Natural killer cell (primary cell): ENCODE measurements around the gene ELMO1. TPM values are rescaled to one million over a fixed set of nuclear protein-coding genes. Genes with fewer than 3 reads are reported as not detected.

Source experiments
- ATAC-seq, 3 donors: fragments of 150-1000 bp in 2 of 3; fragments of 200-7000 bp in 1 of 3; cut with Tn5 transposase; 1 replicate in 1 of 3; 2 replicates in 2 of 3; pipeline ENCODE4 v1.10.0; 2021; ENCODE audit warnings: mild to moderate bottlenecking in 2 of 3, moderate library complexity in 2 of 3
- DNase-seq, 2 donors: peaks; one replicate each; pipeline versions ENCODE4 v3.0.0 to v3.0.0-alpha.2; 2013 to 2021; ENCODE audit warnings: mixed read lengths in 1 of 2
- H3K27ac ChIP-seq: one replicate; pipeline ENCODE4 v1.5.1; 2013; ENCODE audit warnings: mild to moderate bottlenecking, low read length
- H3K27me3 ChIP-seq: one replicate; pipeline ENCODE4 v1.6.1; 2013; ENCODE audit warnings: low read length; ENCODE audit not compliant: control insufficient read depth, insufficient read depth
- H3K36me3 ChIP-seq: one replicate; pipeline ENCODE4 v1.6.1; 2013; ENCODE audit warnings: low read length; ENCODE audit not compliant: control insufficient read depth, insufficient read depth
- H3K4me1 ChIP-seq: one replicate; pipeline ENCODE4 v1.6.1; 2013; ENCODE audit warnings: low read length; ENCODE audit not compliant: control insufficient read depth, insufficient read depth
- H3K4me3 ChIP-seq: one replicate; pipeline ENCODE4 v1.5.1; 2013; ENCODE audit warnings: low read length
- H3K9me3 ChIP-seq: one replicate; pipeline ENCODE4 v1.6.1; 2013; ENCODE audit warnings: low read length; ENCODE audit not compliant: control insufficient read depth, insufficient read depth
- H3K27ac Mint-ChIP-seq, 2 donors: one replicate each; pipeline ENCODE4 v1.8.0; 2022; ENCODE audit warnings: mild to moderate bottlenecking in 2 of 2, mixed read lengths in 2 of 2, moderate library complexity in 1 of 2
- H3K27me3 Mint-ChIP-seq, 2 donors: one replicate each; pipeline ENCODE4 v1.8.0; 2022; ENCODE audit warnings: low read depth in 2 of 2, mixed read lengths in 2 of 2
- H3K36me3 Mint-ChIP-seq: one replicate; pipeline ENCODE4 v1.8.0; 2022; ENCODE audit warnings: mixed read lengths
- H3K4me1 Mint-ChIP-seq, 2 donors: one replicate each; pipeline ENCODE4 v1.8.0; 2022; ENCODE audit warnings: mixed read lengths in 2 of 2
- H3K4me3 Mint-ChIP-seq: one replicate; pipeline ENCODE4 v1.8.0; 2022; ENCODE audit warnings: mild to moderate bottlenecking, moderate library complexity, mixed read lengths
- H3K9me3 Mint-ChIP-seq, 2 donors: one replicate each; pipeline ENCODE4 v1.8.0; 2022; ENCODE audit warnings: mixed read lengths in 2 of 2
- WGBS: methylation state at CpG from one replicate; pipeline ENCODE4 v1.1.7; 2013; ENCODE audit warnings: missing lambda C conversion rate; ENCODE audit not compliant: insufficient coverage; 5-methylcytosine and 5-hydroxymethylcytosine counted together
- intact Hi-C: fragments of 100-400 bp; cut with micrococcal nuclease; formaldehyde crosslinking; loops from one replicate; pipeline ENCODE4 v1.14.2; 2022
- total RNA-seq, 4 donors: library from RNA; stranded (reverse); fragments of 120-200 nt in 1 of 4; gene quantifications; one replicate each; pipeline versions ENCODE4 v1.2.3 to v1.2.4, GENCODE V29; 2013 to 2022
- TF ChIP-seq, protein P1 (sequence below): fragments of 200-600 bp; IDR thresholded peaks from one replicate; pipeline ENCODE4 v1.8.0; 2022; ENCODE audit warnings: antibody characterized with exemption

ELMO1 gene
- total RNA-seq, 3 donors from 2014 or later (not counting 1 experiment from before 2014, with no cell fraction given), result 127 to 147 (median 130) TPM

DNA sequence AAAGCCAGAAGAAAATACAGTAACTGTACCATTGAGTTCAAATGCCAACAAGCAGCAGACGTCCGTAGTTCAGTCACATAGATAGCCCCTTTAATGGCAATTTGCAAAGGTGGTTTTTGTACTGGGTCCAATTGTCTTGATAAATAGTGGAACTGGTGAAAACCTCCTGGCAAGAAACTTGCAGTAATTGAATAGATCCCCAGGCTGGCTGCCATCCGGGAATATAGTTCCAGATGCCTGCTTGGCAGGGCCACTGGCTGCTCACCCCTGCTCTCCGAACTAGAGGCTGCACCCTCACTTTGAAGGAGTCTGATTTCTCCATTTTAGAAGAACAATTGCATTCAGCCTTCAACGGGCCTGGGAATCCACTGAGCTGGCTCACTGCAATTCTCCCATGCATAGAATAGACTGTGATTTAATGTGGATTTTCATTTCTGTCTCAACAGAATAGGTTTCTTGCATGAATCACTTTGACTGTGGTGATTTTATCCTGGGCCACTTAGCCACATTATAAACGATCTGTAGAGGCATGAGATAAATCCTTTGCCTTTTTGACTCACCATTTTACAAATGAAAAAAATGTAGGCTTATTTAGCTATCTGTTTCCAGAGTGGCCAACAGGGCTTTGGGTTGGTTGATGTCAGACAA, 35.9 kb upstream of the ELMO1 start:
- intact Hi-C loops, result no loop called here
- Mint-ChIP-seq H3K27ac (no peak overlapping the region), H3K9me3 (peaks cover 0 to 5% of the 10 kb centered on the region in 2 donors), H3K27me3 (peaks cover 34 to 58% of the 10 kb centered on the region in 2 donors), H3K4me3 (no peak overlapping the region), H3K36me3 (no peaks in the 10 kb centered on the region), H3K4me1 (no peaks in the 10 kb centered on the region)
- TF ChIP-seq, protein P1, sequence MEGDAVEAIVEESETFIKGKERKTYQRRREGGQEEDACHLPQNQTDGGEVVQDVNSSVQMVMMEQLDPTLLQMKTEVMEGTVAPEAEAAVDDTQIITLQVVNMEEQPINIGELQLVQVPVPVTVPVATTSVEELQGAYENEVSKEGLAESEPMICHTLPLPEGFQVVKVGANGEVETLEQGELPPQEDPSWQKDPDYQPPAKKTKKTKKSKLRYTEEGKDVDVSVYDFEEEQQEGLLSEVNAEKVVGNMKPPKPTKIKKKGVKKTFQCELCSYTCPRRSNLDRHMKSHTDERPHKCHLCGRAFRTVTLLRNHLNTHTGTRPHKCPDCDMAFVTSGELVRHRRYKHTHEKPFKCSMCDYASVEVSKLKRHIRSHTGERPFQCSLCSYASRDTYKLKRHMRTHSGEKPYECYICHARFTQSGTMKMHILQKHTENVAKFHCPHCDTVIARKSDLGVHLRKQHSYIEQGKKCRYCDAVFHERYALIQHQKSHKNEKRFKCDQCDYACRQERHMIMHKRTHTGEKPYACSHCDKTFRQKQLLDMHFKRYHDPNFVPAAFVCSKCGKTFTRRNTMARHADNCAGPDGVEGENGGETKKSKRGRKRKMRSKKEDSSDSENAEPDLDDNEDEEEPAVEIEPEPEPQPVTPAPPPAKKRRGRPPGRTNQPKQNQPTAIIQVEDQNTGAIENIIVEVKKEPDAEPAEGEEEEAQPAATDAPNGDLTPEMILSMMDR, result no peak
- H3K9me3 ChIP-seq, result peaks cover 5% of the 10 kb centered on the region
- 86% methylated on average over 6 of the region's 6 CpGs for WGBS
- ATAC-seq (no peak), DNase-seq (no peak)
- no peak overlapping the region for H3K27ac ChIP-seq
- H3K27me3 ChIP-seq, result no peaks in the 10 kb centered on the region
- no peaks in the 10 kb centered on the region for H3K36me3 ChIP-seq
- no peaks in the 10 kb centered on the region for H3K4me1 ChIP-seq
- H3K4me3 ChIP-seq, result no peak overlapping the region

DNA sequence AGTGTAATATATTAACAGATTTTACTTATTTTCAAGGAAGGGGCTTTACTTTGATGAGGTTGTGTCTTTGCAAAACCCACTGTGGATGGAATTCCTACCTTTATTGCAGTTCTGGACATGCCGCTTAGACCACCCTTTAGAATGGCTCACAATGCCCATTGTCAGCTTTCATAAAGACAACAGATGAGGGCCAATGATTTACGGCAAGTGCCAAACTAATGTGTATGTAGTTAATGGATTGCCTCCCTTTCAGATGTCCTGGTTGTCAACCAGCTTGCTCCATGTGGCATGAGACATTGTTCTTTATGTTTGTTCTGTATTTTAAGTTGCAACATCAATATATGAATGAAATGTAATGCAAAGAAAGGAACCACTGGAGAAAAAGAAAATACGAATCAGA, 35.0 kb upstream of the ELMO1 start:
- 95% methylated on average over 3 of the region's 3 CpGs for WGBS
- TF ChIP-seq, protein P1, result no peak
- intact Hi-C loops, result no loop called here

DNA sequence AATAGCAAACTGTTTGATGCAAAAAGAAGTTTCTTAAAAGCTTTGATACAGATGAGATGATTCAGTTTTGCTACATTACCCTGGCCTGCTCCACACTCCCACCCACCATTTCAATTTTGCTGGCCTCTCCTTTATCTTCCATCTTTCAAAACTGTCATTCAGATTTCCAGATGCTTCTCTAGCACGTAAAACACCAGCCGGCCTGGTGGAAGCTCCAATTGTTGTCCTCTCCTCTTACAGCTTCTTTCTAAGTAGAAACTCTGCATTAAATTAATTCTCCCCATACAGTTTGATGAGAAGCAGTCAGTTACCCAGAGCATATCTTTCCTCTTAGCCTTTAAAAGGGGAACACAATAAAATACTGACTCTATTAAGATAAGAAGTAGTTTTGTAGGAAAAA, 34.3 kb upstream of the ELMO1 start:
- Histone ChIP-seq H3K36me3 (no peaks in the 10 kb centered on the region), H3K27me3 (no peaks in the 10 kb centered on the region), H3K27ac (no peak overlapping the region), H3K9me3 (no peaks in the 10 kb centered on the region), H3K4me3 (no peak overlapping the region), H3K4me1 (no peaks in the 10 kb centered on the region)
- Mint-ChIP-seq H3K27ac (no peak overlapping the region), H3K36me3 (no peaks in the 10 kb centered on the region), H3K4me3 (no peak overlapping the region), H3K27me3 (peaks cover 37 to 74% of the 10 kb centered on the region in 2 donors), H3K9me3 (no peaks in the 10 kb centered on the region), H3K4me1 (no peaks in the 10 kb centered on the region)
- 95% methylated on average over 2 of the region's 2 CpGs for WGBS
- TF ChIP-seq, protein P1, result no peak
- no peak for DNase-seq
- intact Hi-C loops, result no loop called here
- ATAC-seq, result no peak

More for the DNA sequence above, 35.0 kb upstream of the ELMO1 start:
- Mint-ChIP-seq H3K27me3 (peaks cover 35 to 67% of the 10 kb centered on the region in 2 donors), H3K36me3 (no peaks in the 10 kb centered on the region), H3K4me3 (no peak overlapping the region), H3K9me3 (peaks cover 0 to 5% of the 10 kb centered on the region in 2 donors), H3K27ac (no peak overlapping the region), H3K4me1 (no peaks in the 10 kb centered on the region)
- Histone ChIP-seq H3K36me3 (no peaks in the 10 kb centered on the region), H3K4me1 (no peaks in the 10 kb centered on the region), H3K4me3 (no peak overlapping the region), H3K27me3 (no peaks in the 10 kb centered on the region), H3K27ac (no peak overlapping the region), H3K9me3 (peaks cover 5% of the 10 kb centered on the region)
- ATAC-seq (no peak), DNase-seq (no peak)

DNA sequence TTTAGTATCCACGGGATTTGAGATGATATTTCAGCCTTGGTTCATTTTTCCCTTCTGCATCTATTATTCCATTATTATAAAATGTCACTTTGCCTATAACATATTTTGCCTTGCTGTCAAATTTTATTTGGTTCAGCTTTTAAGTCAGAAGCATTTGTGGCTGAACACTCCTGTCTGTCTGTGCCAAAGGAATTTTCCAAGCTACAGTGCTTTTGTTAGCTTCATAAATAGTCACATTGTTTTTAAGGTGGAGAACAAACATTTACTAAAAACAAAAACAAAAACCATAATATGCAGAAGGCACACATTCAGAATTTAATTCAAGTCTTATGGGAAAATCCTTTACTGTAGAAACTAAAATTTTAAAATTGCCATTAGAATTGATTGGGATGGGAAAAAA, 33.8 kb upstream of the ELMO1 start:
- H3K27me3 Mint-ChIP-seq, result peaks cover 40 to 78% of the 10 kb centered on the region in 2 donors
- H3K9me3 Mint-ChIP-seq, result no peaks in the 10 kb centered on the region
- no peak overlapping the region for H3K27ac ChIP-seq
- H3K9me3 ChIP-seq, result no peaks in the 10 kb centered on the region
- no peak overlapping the region for H3K4me3 Mint-ChIP-seq
- no peak overlapping the region for H3K27ac Mint-ChIP-seq
- H3K27me3 ChIP-seq, result no peaks in the 10 kb centered on the region
- intact Hi-C loops, result no loop called here
- H3K36me3 Mint-ChIP-seq, result no peaks in the 10 kb centered on the region
- TF ChIP-seq, protein P1, result no peak
- no peak overlapping the region for H3K4me3 ChIP-seq
- WGBS, result 86% methylated on average over 1 of the region's 1 CpG
- no peaks in the 10 kb centered on the region for H3K36me3 ChIP-seq
- DNase-seq (no peak), ATAC-seq (no peak)
- no peaks in the 10 kb centered on the region for H3K4me1 ChIP-seq
- H3K4me1 Mint-ChIP-seq, result no peaks in the 10 kb centered on the region
